Measurements from ENCODE around the gene RAB10.
"Not testable (repeated sequence)": the region's sequence is repeated elsewhere in the genome, so short reads cannot be mapped to it uniquely, and the experiment has no call there.

Gene RAB10

GRCh38 chr2:26100384-26100783, 66.5 kb downstream of the RAB10 start:
- DNase-seq = no peak

DNA sequence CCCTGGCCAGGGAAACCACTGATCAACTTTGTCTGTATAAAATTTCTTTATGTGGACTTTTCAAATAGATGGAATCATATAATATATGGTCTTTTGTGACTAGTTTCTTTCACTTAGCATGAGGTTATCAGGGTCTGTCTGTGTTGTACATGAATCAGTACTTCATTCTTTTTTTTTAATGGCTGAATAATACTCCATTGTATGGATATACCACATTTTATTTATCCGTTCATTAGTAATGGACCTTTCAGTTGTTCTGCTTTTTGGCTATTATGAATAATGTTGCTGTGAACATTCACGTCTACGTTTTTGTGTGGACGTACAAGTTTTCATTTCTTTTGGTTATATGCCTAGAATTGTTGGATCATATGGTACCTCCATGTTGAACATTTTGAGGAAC, 69.9 kb downstream of the RAB10 start:
- DNase-seq = no peak

DNA sequence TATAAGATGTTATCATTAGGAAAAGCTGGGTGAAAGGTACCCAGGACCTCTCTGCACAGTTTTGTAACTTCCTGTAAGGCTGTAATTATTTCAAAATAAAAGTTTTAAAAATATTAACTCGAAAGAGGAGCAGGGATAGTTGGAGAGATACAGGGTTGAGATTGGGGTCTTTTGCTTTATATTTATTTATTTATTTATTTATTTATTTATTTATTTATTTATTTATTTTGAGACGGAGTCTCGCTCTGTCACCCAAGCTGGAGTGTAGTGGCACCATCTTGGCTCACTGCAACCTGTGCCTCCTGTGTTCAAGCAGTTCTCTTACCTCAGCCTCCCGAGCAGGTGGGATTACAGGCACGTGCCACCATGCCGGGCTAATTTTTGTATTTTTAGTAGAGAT, 74.8 kb downstream of the RAB10 start:
- DNase-seq = not testable (repeated sequence)

DNA sequence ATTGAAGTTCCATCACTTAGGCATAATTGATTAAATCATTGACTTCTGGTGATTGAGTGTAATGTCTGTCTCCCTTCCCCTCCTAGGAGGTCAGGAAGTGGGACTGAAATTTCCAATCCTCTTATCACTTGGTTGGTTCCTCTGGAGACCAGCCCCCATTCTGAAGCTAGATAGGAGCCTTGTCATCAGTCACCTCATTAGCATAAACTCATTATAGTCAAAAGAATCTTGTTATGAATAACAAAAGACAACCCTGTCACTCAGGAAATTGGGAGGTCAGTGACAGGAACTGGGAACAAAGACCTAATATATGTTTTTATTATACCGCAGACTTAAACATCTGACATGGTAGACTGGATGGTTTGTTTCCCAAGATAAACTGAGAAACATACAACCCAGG, 78.3 kb downstream of the RAB10 start:
- DNase-seq = no peak

- DNase-seq = no peak
These were observed 80.3 kb downstream of the RAB10 start for GRCh38 chr2:26114151-26114550.

GRCh38 chr2:26118682-26119081, 84.8 kb downstream of the RAB10 start:
- no peak for DNase-seq

GRCh38 chr2:26119521-26119920, 85.6 kb downstream of the RAB10 start:
- no peak for DNase-seq

- no peak for DNase-seq
These were observed 88.7 kb downstream of the RAB10 start for GRCh38 chr2:26122630-26123029.

DNA sequence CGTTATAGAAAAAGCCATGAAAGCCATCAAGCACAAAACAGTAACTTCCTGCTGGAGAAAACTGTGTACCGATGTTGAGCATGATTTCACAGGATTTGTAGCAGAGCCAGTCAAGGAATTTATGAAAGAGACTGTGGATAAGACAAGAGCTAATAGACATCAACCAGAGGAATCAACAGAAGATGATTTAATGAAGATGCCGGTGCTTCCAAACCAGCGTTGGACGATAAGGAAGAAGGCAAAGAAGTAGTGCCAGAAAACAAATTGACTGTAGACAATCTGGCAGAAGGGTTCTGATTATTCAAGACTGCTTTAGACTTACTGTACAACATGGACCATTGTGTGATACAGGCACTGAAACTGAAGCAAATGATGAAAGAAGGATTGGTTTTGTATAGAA, 89.5 kb downstream of the RAB10 start:
- DNase-seq = no peak

GRCh38 chr2:26126074-26126473, 92.2 kb downstream of the RAB10 start:
- no peak for DNase-seq

DNA sequence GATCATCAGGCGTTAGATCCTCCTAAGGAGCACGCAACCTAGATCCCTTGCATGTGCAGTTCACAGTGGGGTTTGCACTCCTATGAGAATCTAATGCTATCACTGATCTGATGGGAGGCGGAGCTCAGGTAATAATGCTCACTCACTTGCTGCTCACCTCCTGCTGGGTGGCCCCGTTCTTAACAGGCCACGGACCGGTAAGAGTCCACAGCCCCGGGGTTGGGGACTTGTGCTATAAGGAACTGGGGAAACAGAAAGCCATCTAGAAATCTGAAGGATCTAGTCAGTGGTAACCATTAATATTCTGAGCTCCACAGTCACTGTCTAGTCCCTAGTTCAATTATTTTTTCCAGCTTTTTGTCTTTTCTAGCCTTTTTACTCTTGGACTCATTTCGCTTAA, 94.3 kb downstream of the RAB10 start:
- DNase-seq = no peak

DNA sequence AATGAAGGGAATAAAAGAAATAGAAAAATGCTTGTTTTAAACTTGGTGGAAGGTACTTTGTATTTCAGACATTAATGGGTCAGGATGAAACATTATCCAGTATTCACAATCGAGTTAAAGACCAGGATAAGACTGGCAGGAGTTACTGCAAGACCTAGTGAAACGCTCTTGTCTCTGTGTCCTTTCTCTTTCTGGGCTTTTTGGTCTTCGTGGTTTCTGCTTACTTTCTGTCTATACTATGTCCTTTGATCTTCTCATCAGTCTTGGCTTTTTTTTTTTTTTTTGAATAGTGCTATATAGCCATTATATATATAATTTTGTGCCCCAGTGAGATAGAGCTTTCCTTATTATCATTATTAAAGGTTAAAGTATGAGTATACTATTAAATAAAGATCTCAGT, 96.9 kb downstream of the RAB10 start:
- DNase-seq = no peak

DNA sequence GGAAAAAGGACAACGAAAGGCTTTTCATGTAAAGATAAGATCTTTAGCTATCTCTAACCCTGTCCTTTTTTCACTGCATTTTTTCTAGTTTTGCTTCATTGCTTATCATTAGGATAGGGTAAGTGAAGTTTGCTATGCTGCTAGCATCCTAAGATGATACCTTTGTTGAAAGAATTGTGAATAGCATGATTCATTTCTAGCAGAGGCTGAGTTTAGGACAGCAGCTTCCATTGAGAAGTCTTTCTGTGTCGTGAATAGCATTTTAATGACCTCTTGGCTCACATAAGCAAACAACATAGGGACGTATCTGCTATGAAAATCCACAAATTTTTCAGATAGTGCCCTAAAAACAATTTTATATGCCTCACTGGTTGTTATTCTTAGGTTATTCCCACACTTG, 102.6 kb downstream of the RAB10 start:
- no peak for DNase-seq

- peak; percentile 31 to 77 for DNase-seq
These were observed 105.6 kb downstream of the RAB10 start for GRCh38 chr2:26139269-26140183.

GRCh38 chr2:26141145-26141769, 107.4 kb downstream of the RAB10 start:
- no peak for DNase-seq

DNA sequence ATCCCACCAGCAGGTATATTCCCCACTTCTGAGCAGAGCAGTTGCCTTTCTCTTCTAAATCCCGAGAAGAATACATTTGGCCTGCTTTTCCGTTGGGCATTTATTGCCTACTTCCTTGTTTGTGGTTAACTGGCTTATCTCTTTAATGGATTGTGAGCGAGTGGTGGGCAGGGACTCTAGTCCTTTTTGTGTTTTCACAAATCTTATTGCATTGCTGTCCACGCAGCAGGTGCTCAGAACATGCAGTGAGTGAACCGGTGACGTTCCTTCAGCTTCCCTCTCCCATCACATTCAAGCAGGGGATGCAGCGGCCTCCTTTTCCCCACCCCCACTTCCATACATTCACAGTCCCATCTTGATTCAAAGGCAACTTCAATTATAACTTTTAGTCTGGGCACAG, 110.1 kb downstream of the RAB10 start:
- peak in 1 of 2 experiments; percentile 45 for DNase-seq

- peak; percentile 28 to 40 for DNase-seq
These were observed 111.2 kb downstream of the RAB10 start for GRCh38 chr2:26144953-26145680.

DNA sequence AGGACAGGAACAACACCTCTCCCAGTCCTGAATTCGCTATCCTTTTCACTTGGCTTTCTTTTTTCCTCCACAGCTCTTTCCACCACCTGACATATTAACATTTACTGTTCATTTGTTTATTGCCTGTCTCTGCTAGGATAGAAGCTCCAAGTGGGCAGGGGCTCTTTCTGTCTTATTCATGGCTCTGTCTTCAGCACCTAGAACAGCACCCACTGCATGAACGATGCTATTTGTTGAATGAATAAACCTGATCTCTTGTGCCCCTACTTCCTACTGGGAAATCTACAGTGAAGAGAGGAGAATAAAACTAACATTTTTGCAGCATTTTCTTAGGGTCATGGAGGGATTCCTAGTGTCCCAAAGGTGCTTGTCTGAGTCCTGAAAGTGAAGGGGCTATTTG, 114.6 kb downstream of the RAB10 start:
- no peak for DNase-seq

DNA sequence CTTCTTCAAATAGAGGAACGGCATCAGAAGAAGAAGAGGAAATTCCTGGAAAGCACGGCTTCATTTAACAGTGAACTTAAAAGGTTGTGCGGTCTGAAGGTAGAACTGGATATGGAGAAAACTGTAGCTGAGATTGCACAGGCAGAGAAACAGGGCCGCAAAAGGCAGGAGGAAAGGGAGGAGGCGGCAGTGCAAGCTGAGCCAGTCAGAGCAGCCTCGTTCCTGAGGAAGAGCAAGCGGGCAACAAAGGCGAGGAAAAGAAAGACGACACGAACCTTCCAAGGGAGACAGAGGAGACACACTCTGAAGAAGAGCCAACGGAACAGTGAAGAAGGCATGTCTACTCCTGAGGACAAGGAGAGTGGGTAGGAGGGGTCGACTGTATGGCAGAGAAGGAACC, 116.4 kb downstream of the RAB10 start:
- DNase-seq = no peak

- DNase-seq = no peak
These were observed 123.7 kb downstream of the RAB10 start for GRCh38 chr2:26157580-26157979.

GRCh38 chr2:26161926-26162325, 128.0 kb downstream of the RAB10 start:
- no peak for DNase-seq

GRCh38 chr2:26162963-26163362, 129.1 kb downstream of the RAB10 start:
- DNase-seq = no peak

DNA sequence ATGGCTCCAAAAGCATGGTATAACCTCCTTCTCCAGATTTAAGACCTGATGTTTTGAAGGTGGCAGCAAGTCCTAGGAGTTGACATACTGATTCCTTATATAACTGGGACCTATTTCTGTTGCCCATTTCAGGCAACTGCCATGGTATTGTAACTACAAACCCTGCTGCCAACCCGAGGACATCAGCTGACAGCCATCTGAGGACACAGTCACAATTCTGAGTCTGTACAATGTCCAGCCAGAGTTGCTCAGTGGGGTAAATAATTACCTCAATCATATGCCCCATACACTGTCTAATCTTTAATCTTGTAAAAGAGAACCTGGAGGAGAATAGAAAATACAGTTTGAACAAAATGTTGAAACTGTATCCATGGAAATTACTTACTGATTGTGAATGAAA, 130.3 kb downstream of the RAB10 start:
- DNase-seq = no peak
